Measurements from ENCODE around the gene RRAS.
"Not testable (repeated sequence)": the region's sequence is repeated elsewhere in the genome, so short reads cannot be mapped to it uniquely, and the experiment has no call there.

Gene RRAS

GRCh38 chr19:49626226-49626625, 13.7 kb downstream of the RRAS start:
- DNase-seq: no peak

- no peak for DNase-seq
Observed at GRCh38 chr19:49624967-49625910, 14.7 kb downstream of the RRAS start.

- not testable (repeated sequence) for DNase-seq
Observed at GRCh38 chr19:49617860-49618259, 22.1 kb downstream of the RRAS start.

- no peak for DNase-seq
Observed at GRCh38 chr19:49616945-49617344, 23.0 kb downstream of the RRAS start.

- DNase-seq: no peak
Observed at GRCh38 chr19:49616532-49616931, 23.4 kb downstream of the RRAS start.

GRCh38 chr19:49615861-49616260, 24.1 kb downstream of the RRAS start:
- no peak for DNase-seq

- DNase-seq: no peak
Observed at GRCh38 chr19:49614096-49614833, 25.7 kb downstream of the RRAS start.

- no peak for DNase-seq
Observed at GRCh38 chr19:49613374-49613773, 26.6 kb downstream of the RRAS start.

- no peak for DNase-seq
Observed at GRCh38 chr19:49609499-49610092, 30.3 kb downstream of the RRAS start.

- no peak for DNase-seq
Observed at GRCh38 chr19:49605605-49606004, 34.3 kb downstream of the RRAS start.

- no peak for DNase-seq
Observed at GRCh38 chr19:49602806-49603205, 37.1 kb downstream of the RRAS start.

- no peak for DNase-seq
Observed at GRCh38 chr19:49601482-49602038, 38.4 kb downstream of the RRAS start.

- DNase-seq: no peak
Observed at GRCh38 chr19:49599378-49600295, 40.3 kb downstream of the RRAS start.

- no peak for DNase-seq
Observed at GRCh38 chr19:49597703-49597974, 42.3 kb downstream of the RRAS start.

- no peak for DNase-seq
Observed at GRCh38 chr19:49596954-49597702, 42.8 kb downstream of the RRAS start.

- DNase-seq: no peak
Observed at GRCh38 chr19:49596407-49596806, 43.5 kb downstream of the RRAS start.

- no peak for DNase-seq
Observed at GRCh38 chr19:49595819-49596404, 44.0 kb downstream of the RRAS start.

- no peak for DNase-seq
Observed at GRCh38 chr19:49594993-49595818, 44.7 kb downstream of the RRAS start.

GRCh38 chr19:49594157-49594992, 45.6 kb downstream of the RRAS start:
- no peak for DNase-seq
